Hepatocyte (in vitro differentiated cells): ENCODE results near the gene PNPLA2.

Experiments
- CTCF ChIP-seq: fragments of 200-600 bp; sonication (generic); IDR thresholded peaks from 2 replicates; pipeline ENCODE4 v1.5.1; 2016; ENCODE audit warnings: antibody characterized with exemption, mild to moderate bottlenecking; ENCODE audit not compliant: poor library complexity
- EZH2 ChIP-seq: fragments of 200-600 bp; sonication (generic); IDR thresholded peaks from 2 replicates; pipeline ENCODE4 v1.6.1; 2016; ENCODE audit warnings: antibody characterized with exemption, mild to moderate bottlenecking, borderline replicate concordance
- EZH2phosphoT487 ChIP-seq: fragments of 200-600 bp; sonication (generic); IDR thresholded peaks from one replicate; pipeline ENCODE4 v1.6.1; 2018; ENCODE audit warnings: antibody characterized with exemption, mild to moderate bottlenecking, low read depth, moderate library complexity; ENCODE audit not compliant: unreplicated experiment, severe bottlenecking

GRCh38 chr11:864898-865297 is 46.2 kb downstream of the PNPLA2 start:
- TF ChIP-seq CTCF (no peak), EZH2 (no peak), EZH2phosphoT487 (no peak)
